DOHH2 (cell line): ENCODE results near the gene TEDC2.

Source experiments
- CTCF ChIP-seq: fragments of 200-600 bp; sonication (generic); IDR thresholded peaks from one replicate; pipeline ENCODE4 v1.5.1; 2014; ENCODE audit warnings: antibody characterized with exemption, mild to moderate bottlenecking, low read depth, low read length; ENCODE audit not compliant: poor library complexity, severe bottlenecking
- EZH2phosphoT487 ChIP-seq: fragments of 200-600 bp; sonication (generic); IDR thresholded peaks from 2 replicates; pipeline ENCODE4 v1.6.1; 2017; ENCODE audit warnings: borderline replicate concordance, mild to moderate bottlenecking, antibody characterized with exemption, low read length, moderate library complexity, mixed read lengths

- TF ChIP-seq CTCF (no peak), EZH2phosphoT487 (no peak)
Measured at GRCh38 chr16:2470603-2471015, 10.7 kb downstream of the TEDC2 start.
